ENCODE data around the gene TMEM163. TPM values are rescaled to one million over a fixed set of nuclear protein-coding genes. Genes with fewer than 3 reads are reported as not detected.
"Not testable (repeated sequence)": the region's sequence is repeated elsewhere in the genome, so short reads cannot be mapped to it uniquely, and the experiment has no call there.

Gene TMEM163
- total RNA-seq: 10 to 100 TPM; 13.7 to 35.7 TPM
- 10 to 100 TPM; 71.6 to 77.7 TPM for polyA plus RNA-seq (ENCODE audit: insufficient read length in 2 of 2)
- long read RNA-seq, donor 1, full-length matches to known transcripts: 40 of 50 reads
- long read RNA-seq, donor 1, partial matches to known transcripts: 5 of 50 reads
- long read RNA-seq, donor 1, other reads (novel, unspliced or antisense): 5 of 50 reads
- long read RNA-seq, donor 2, full-length matches to known transcripts: 25 of 25 reads
- long read RNA-seq, donor 2, partial matches to known transcripts: 0 of 25 reads
- long read RNA-seq, donor 2, other reads (novel, unspliced or antisense): 0 of 25 reads
- long read RNA-seq, donor 3, transcript TMEM163-201 (8 exons, 1,892 nt): major isoform, 27 of 34 reads
- long read RNA-seq, donor 3, partial matches to known transcripts: 5 of 34 reads
- long read RNA-seq, donor 3, other reads (novel, unspliced or antisense): 0 of 34 reads
- long read RNA-seq, donor 4, full-length matches to known transcripts: 3 of 3 reads
- long read RNA-seq, donor 4, partial matches to known transcripts: 0 of 3 reads
- long read RNA-seq, donor 4, other reads (novel, unspliced or antisense): 0 of 3 reads

DNA sequence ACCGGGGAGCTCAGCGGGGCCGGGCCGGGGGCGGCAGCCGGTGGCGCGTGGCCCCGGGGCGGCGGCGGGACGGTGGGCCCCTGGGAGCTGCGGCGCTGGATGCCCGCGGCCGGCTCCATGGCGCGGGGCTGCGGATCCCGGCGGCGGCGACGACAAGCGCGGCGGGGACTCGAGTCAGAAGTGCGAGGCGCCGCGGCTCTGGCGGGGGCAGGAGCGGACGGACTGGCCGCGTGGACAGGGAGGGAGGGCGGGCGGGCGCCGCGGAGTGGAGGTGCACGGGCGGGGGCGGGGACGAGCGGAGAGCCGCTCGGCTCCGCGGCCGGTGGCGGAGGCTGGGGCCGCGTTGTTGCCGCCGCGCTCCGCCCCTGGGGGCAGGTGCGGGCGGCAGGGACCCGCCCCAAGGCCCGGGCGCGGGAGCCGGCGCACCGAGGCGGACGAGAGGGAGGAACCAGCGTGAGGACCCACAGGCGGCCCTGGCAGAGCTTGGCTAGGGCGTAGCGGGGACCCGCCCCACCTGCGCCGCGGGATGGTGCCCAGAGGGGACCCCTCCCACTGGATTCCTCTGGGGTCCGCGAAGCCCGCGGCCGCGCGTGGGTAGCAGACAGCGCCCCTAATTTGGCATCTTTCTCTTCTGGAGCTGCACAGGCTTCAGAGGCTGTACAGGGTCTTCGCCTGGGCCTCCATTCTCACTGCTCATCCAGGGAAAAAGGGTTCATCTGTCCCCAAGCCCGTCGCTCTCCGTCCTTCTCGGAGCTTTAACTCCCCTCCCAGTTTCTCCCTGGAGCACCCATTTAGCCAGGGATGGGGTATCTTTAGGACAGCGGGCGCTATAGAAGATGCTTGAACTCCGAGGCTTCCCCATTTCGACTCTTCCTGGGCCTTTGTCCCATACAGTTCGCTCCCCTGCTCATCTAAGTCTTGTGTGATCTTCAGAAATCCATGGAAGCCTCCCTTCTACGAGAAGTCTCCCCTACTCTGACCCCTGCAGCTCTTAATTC lies at the start of gene TMEM163:
TMEM163 (minus strand) TSS at position 184 of the 998 bp plus-strand sequence.
- peaks cover 52% of the 10 kb centered on the region for H3K27me3 ChIP-seq (ENCODE audit: control insufficient read depth, insufficient read depth, low read length)
- H3K27ac ChIP-seq (ENCODE audit: low read depth, low read length): no peak within 1 kb of the TSS
- no peaks in the 10 kb centered on the region for H3K9me3 ChIP-seq (ENCODE audit: control insufficient read depth, insufficient read depth, low read length)
- H3K4me1 ChIP-seq (ENCODE audit: control insufficient read depth, insufficient read depth, low read length): peaks cover 18% of the 10 kb centered on the region
- H3K4me3 ChIP-seq (ENCODE audit: low read depth, low read length): peak within 1 kb of the TSS; percentile 46
- peak in 2 of 6 donors; percentile 63 to 68 for DNase-seq (ENCODE audit: low read depth in 4 of 6, low spot score in 6 of 6)
- H3K36me3 ChIP-seq (ENCODE audit: control insufficient read depth, insufficient read depth, low read length): no peaks in the 10 kb centered on the region
- WGBS (ENCODE audit: insufficient coverage): 4% methylated on average over 98 of the region's 99 CpGs

- Histone ChIP-seq H3K9me3 (ENCODE audit: control insufficient read depth, insufficient read depth, low read length) (no peaks in the 10 kb centered on the region), H3K4me3 (ENCODE audit: low read depth, low read length) (no peak overlapping the region), H3K27ac (ENCODE audit: low read depth, low read length) (no peak overlapping the region), H3K36me3 (ENCODE audit: control insufficient read depth, insufficient read depth, low read length) (no peaks in the 10 kb centered on the region), H3K4me1 (ENCODE audit: control insufficient read depth, insufficient read depth, low read length) (no peaks in the 10 kb centered on the region), H3K27me3 (ENCODE audit: control insufficient read depth, insufficient read depth, low read length) (no peaks in the 10 kb centered on the region)
- no CpG with 5 or more reads among the region's 5 CpGs for WGBS (ENCODE audit: insufficient coverage)
- no peak for DNase-seq (ENCODE audit: low read depth in 4 of 6, low spot score in 6 of 6)
Observed at GRCh38 chr2:134766583-134766982, 47.8 kb upstream of the TMEM163 start.

- no peaks in the 10 kb centered on the region for H3K9me3 ChIP-seq (ENCODE audit: control insufficient read depth, insufficient read depth, low read length)
- no peaks in the 10 kb centered on the region for H3K27me3 ChIP-seq (ENCODE audit: control insufficient read depth, insufficient read depth, low read length)
- H3K27ac ChIP-seq (ENCODE audit: low read depth, low read length): no peak overlapping the region
- DNase-seq (ENCODE audit: low read depth in 4 of 6, low spot score in 6 of 6): no peak
- no peak overlapping the region for H3K4me3 ChIP-seq (ENCODE audit: low read depth, low read length)
- no peaks in the 10 kb centered on the region for H3K36me3 ChIP-seq (ENCODE audit: control insufficient read depth, insufficient read depth, low read length)
- H3K4me1 ChIP-seq (ENCODE audit: control insufficient read depth, insufficient read depth, low read length): no peaks in the 10 kb centered on the region
Observed at GRCh38 chr2:134765987-134766386, 47.2 kb upstream of the TMEM163 start.

GRCh38 chr2:134764164-134764563 lies 45.4 kb upstream of the TMEM163 start:
- Histone ChIP-seq H3K4me3 (ENCODE audit: low read depth, low read length) (no peak overlapping the region), H3K36me3 (ENCODE audit: control insufficient read depth, insufficient read depth, low read length) (no peaks in the 10 kb centered on the region), H3K4me1 (ENCODE audit: control insufficient read depth, insufficient read depth, low read length) (no peaks in the 10 kb centered on the region), H3K27ac (ENCODE audit: low read depth, low read length) (no peak overlapping the region), H3K9me3 (ENCODE audit: control insufficient read depth, insufficient read depth, low read length) (no peaks in the 10 kb centered on the region), H3K27me3 (ENCODE audit: control insufficient read depth, insufficient read depth, low read length) (no peaks in the 10 kb centered on the region)
- DNase-seq (ENCODE audit: low read depth in 4 of 6, low spot score in 6 of 6): no peak
- no CpG with 5 or more reads among the region's 1 CpG for WGBS (ENCODE audit: insufficient coverage)

DNA sequence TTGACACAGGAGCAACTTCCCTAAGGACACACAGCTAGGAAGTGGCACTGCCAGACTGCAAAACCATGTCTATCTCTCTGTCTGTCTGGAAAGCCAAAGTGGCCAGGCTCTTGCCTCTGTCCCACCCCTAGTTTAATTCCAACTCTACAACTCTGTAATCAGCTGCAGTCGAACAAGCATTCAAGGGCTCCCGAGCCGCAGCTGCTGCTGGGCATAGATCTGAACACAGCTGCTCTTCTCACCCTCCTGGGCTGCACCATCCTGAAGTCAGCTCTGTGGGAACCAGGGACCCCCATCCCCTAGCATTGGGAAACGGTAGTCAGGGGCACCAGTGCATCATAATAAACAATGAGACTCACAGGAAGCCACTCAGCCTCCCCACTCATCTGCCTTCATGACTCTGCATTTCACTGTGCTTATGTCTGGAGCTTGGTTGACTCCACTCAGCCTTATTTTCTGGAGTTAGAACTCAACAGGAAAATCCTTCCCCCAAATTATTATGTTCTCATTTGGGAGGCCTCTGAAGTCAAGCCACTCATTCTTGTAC lies 44.4 kb upstream of the TMEM163 start:
- H3K27ac ChIP-seq (ENCODE audit: low read depth, low read length): no peak overlapping the region
- no peaks in the 10 kb centered on the region for H3K27me3 ChIP-seq (ENCODE audit: control insufficient read depth, insufficient read depth, low read length)
- H3K9me3 ChIP-seq (ENCODE audit: control insufficient read depth, insufficient read depth, low read length): no peaks in the 10 kb centered on the region
- H3K4me1 ChIP-seq (ENCODE audit: control insufficient read depth, insufficient read depth, low read length): no peaks in the 10 kb centered on the region
- H3K4me3 ChIP-seq (ENCODE audit: low read depth, low read length): no peak overlapping the region
- H3K36me3 ChIP-seq (ENCODE audit: control insufficient read depth, insufficient read depth, low read length): no peaks in the 10 kb centered on the region
- WGBS (ENCODE audit: insufficient coverage): 48% methylated on average over 4 of the region's 4 CpGs
- peak in 1 of 6 donors; percentile 23 for DNase-seq (ENCODE audit: low read depth in 4 of 6, low spot score in 6 of 6)

DNA sequence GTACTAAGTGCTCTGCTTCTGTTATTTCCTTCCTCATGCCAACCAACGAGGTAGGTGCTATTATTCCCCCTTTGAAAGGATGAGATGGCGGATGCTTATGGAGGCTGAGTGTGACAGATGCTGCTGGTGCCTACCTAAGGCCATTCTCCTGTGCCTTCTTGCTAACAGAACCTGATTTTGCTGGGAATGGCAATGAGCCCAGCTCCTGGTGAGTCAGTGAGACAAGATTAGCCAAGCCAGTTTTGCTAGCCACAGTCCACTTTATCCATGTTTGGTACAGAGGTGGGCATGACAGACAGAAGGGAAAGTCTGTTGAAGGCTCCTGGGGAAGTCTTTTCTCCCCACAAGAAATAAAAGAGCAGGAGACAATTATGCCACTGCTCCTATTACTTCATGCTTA lies 43.7 kb upstream of the TMEM163 start:
- no peak overlapping the region for H3K27ac ChIP-seq (ENCODE audit: low read depth, low read length)
- DNase-seq (ENCODE audit: low read depth in 4 of 6, low spot score in 6 of 6): no peak
- WGBS (ENCODE audit: insufficient coverage): no CpG with 5 or more reads among the region's 2 CpGs

GRCh38 chr2:134760385-134760784 lies 41.6 kb upstream of the TMEM163 start:
- DNase-seq (ENCODE audit: low read depth in 4 of 6, low spot score in 6 of 6): no peak
- Histone ChIP-seq H3K4me3 (ENCODE audit: low read depth, low read length) (no peak overlapping the region), H3K36me3 (ENCODE audit: control insufficient read depth, insufficient read depth, low read length) (no peaks in the 10 kb centered on the region), H3K4me1 (ENCODE audit: control insufficient read depth, insufficient read depth, low read length) (no peaks in the 10 kb centered on the region), H3K27ac (ENCODE audit: low read depth, low read length) (no peak overlapping the region), H3K27me3 (ENCODE audit: control insufficient read depth, insufficient read depth, low read length) (no peaks in the 10 kb centered on the region), H3K9me3 (ENCODE audit: control insufficient read depth, insufficient read depth, low read length) (no peaks in the 10 kb centered on the region)

More for the DNA sequence above, 43.7 kb upstream of the TMEM163 start:
- H3K36me3 ChIP-seq (ENCODE audit: control insufficient read depth, insufficient read depth, low read length): no peaks in the 10 kb centered on the region
- no peak overlapping the region for H3K4me3 ChIP-seq (ENCODE audit: low read depth, low read length)
- no peaks in the 10 kb centered on the region for H3K27me3 ChIP-seq (ENCODE audit: control insufficient read depth, insufficient read depth, low read length)
- H3K4me1 ChIP-seq (ENCODE audit: control insufficient read depth, insufficient read depth, low read length): no peaks in the 10 kb centered on the region
- H3K9me3 ChIP-seq (ENCODE audit: control insufficient read depth, insufficient read depth, low read length): no peaks in the 10 kb centered on the region

GRCh38 chr2:134758633-134759032 lies 39.8 kb upstream of the TMEM163 start:
- Histone ChIP-seq H3K36me3 (ENCODE audit: control insufficient read depth, insufficient read depth, low read length) (no peaks in the 10 kb centered on the region), H3K9me3 (ENCODE audit: control insufficient read depth, insufficient read depth, low read length) (no peaks in the 10 kb centered on the region), H3K4me3 (ENCODE audit: low read depth, low read length) (no peak overlapping the region), H3K4me1 (ENCODE audit: control insufficient read depth, insufficient read depth, low read length) (no peaks in the 10 kb centered on the region), H3K27ac (ENCODE audit: low read depth, low read length) (no peak overlapping the region), H3K27me3 (ENCODE audit: control insufficient read depth, insufficient read depth, low read length) (no peaks in the 10 kb centered on the region)
- WGBS (ENCODE audit: insufficient coverage): no CpG with 5 or more reads among the region's 1 CpG
- DNase-seq (ENCODE audit: low read depth in 4 of 6, low spot score in 6 of 6): no peak

DNA sequence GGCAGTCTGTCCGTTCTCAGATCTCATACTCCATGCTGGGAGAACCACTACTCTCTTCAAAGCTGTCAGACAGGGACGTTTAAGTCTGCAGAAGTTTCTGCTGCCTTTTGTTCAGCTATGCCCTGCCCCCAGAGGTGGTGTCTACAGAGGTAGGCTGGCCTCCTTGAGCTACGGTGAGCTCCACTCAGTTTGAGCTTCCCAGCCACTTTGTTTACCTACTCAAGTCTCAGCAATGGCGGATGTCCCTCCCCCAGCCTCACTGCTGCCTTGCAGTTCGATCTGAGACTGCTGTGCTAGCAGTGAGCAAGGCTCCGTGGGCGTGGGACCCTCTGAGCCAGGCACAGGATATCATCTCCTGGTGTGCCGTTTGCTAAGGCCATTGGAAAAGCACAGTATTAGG lies 33.2 kb upstream of the TMEM163 start:
- not testable (repeated sequence) for H3K4me1 ChIP-seq (ENCODE audit: control insufficient read depth, insufficient read depth, low read length); H3K27ac ChIP-seq (ENCODE audit: low read depth, low read length); H3K27me3 ChIP-seq (ENCODE audit: control insufficient read depth, insufficient read depth, low read length); H3K4me3 ChIP-seq (ENCODE audit: low read depth, low read length); H3K36me3 ChIP-seq (ENCODE audit: control insufficient read depth, insufficient read depth, low read length); DNase-seq (ENCODE audit: low read depth in 4 of 6, low spot score in 6 of 6); H3K9me3 ChIP-seq (ENCODE audit: control insufficient read depth, insufficient read depth, low read length)
- WGBS (ENCODE audit: insufficient coverage): 73% methylated on average over 6 of the region's 8 CpGs
